Breast epithelium (tissue), 3 donors: ENCODE results near the gene ZNF263.

Experiments used
- POLR2A ChIP-seq: fragments of 450-650 bp; IDR thresholded peaks from one replicate; pipeline ENCODE4 v1.6.1; 2016; ENCODE audit warnings: antibody characterized with exemption, mild to moderate bottlenecking, moderate library complexity
- POLR2AphosphoS5 ChIP-seq, 3 donors: sonication (generic); formaldehyde crosslinking; IDR thresholded peaks; one replicate each; pipeline ENCODE4 v1.6.1; 2017; ENCODE audit warnings: antibody characterized with exemption in 3 of 3
- TF ChIP-seq, protein P1 (sequence below), 3 donors: fragments of 450-650 bp; IDR thresholded peaks; one replicate each; pipeline ENCODE4 v1.5.1; 2016 to 2017; ENCODE audit warnings: antibody characterized with exemption in 3 of 3, mild to moderate bottlenecking in 3 of 3, moderate library complexity in 3 of 3

DNA sequence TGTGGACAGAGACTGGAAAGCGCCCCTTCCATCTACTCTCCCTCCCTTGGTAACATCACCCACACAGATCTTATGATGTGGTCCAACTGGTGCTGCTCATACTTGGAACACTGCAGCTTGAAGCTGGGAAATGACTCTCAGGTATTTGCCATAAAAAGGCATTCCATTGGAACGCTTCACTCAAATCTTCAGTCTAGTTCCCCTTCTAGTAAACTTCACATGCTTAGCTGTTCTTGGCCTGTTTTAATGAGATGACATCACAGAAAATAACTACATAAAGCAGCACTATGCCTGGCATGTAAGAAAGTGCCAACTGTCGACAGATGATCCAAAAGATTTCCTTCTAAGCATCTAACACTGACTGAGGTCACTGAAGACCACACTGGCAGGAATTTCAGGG is 9.3 kb downstream of the ZNF263 start:
- TF ChIP-seq POLR2AphosphoS5 (IDR thresholded peaks at IDR 0.05): no peak
- TF ChIP-seq, protein P1, sequence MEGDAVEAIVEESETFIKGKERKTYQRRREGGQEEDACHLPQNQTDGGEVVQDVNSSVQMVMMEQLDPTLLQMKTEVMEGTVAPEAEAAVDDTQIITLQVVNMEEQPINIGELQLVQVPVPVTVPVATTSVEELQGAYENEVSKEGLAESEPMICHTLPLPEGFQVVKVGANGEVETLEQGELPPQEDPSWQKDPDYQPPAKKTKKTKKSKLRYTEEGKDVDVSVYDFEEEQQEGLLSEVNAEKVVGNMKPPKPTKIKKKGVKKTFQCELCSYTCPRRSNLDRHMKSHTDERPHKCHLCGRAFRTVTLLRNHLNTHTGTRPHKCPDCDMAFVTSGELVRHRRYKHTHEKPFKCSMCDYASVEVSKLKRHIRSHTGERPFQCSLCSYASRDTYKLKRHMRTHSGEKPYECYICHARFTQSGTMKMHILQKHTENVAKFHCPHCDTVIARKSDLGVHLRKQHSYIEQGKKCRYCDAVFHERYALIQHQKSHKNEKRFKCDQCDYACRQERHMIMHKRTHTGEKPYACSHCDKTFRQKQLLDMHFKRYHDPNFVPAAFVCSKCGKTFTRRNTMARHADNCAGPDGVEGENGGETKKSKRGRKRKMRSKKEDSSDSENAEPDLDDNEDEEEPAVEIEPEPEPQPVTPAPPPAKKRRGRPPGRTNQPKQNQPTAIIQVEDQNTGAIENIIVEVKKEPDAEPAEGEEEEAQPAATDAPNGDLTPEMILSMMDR (IDR thresholded peaks at IDR 0.05): no peak
- no peak for TF ChIP-seq POLR2A
